NCI-H446 (cell line): ENCODE results near the gene MRPS34.

Experiments
- DNase-seq, 2 experiments: peaks; one replicate each; lab custom pipeline; 2025; lab: John Stamatoyannopoulos, UW

MRPS34 gene

GRCh38 chr16:1794221-1794871 is 21.4 kb upstream of the MRPS34 start:
- no peak for DNase-seq

GRCh38 chr16:1793578-1794220 is 20.8 kb upstream of the MRPS34 start, which contains the start of gene IGFALS:
TSS of gene IGFALS (minus strand) at chr16:1793705. CDS start at chr16:1793652, 53 bp downstream.
- DNase-seq: no peak

- no peak for DNase-seq
Measured at GRCh38 chr16:1792836-1793577, 20.1 kb upstream of the MRPS34 start.

- DNase-seq: no peak
Measured at GRCh38 chr16:1791943-1792812, 19.2 kb upstream of the MRPS34 start.

GRCh38 chr16:1791256-1791942 is 18.5 kb upstream of the MRPS34 start:
- no peak for DNase-seq

- DNase-seq: no peak
Measured at GRCh38 chr16:1790611-1791255, 17.8 kb upstream of the MRPS34 start.

GRCh38 chr16:1790261-1790610 is 17.3 kb upstream of the MRPS34 start:
- no peak for DNase-seq

GRCh38 chr16:1789643-1790045 is 16.7 kb upstream of the MRPS34 start:
- no peak for DNase-seq

- DNase-seq: no peak
Measured at GRCh38 chr16:1788708-1789100, 15.8 kb upstream of the MRPS34 start.

- DNase-seq: no peak
Measured at GRCh38 chr16:1788095-1788707, 15.3 kb upstream of the MRPS34 start.

- no peak for DNase-seq
Measured at GRCh38 chr16:1787322-1788094, 14.6 kb upstream of the MRPS34 start.

GRCh38 chr16:1787056-1787321 is 14.1 kb upstream of the MRPS34 start:
- DNase-seq: no peak

GRCh38 chr16:1786242-1787055 is 13.5 kb upstream of the MRPS34 start:
- DNase-seq: no peak

GRCh38 chr16:1785846-1786170 is 12.9 kb upstream of the MRPS34 start:
- DNase-seq: no peak

GRCh38 chr16:1784977-1785845 is 12.3 kb upstream of the MRPS34 start:
- DNase-seq: no peak

- peak; percentile 96 to 100 for DNase-seq
Measured at GRCh38 chr16:1782408-1783264, 9.7 kb upstream of the MRPS34 start, which contains the start of the genes NUBP2 and SPSB3. TSS of gene NUBP2 (plus strand) at chr16:1782960. CDS start at chr16:1783021, 61 bp downstream. TSS of gene SPSB3 (minus strand) at chr16:1782571. CDS start at chr16:1781483, 1,088 bp downstream.

GRCh38 chr16:1781758-1782407 is 8.9 kb upstream of the MRPS34 start:
- DNase-seq: no peak
